Measurements from ENCODE around the gene PPFIA1.

The PPFIA1 gene

GRCh38 chr11:70270104-70270876 is at the start of gene PPFIA1:
TSS of gene PPFIA1 (plus strand) at chr11:70270690. CDS start at chr11:70272173, 1,483 bp downstream.
- peak; percentile 93 to 97 for DNase-seq (ENCODE audit: low read depth in 2 of 2)

- no peak for DNase-seq (ENCODE audit: low read depth in 2 of 2)
Observed at GRCh38 chr11:70220920-70221319, 49.6 kb upstream of the PPFIA1 start.

- DNase-seq (ENCODE audit: low read depth in 2 of 2) = no peak
Observed at GRCh38 chr11:70225681-70226177, 44.8 kb upstream of the PPFIA1 start.

GRCh38 chr11:70226183-70226582 is 44.3 kb upstream of the PPFIA1 start:
- DNase-seq (ENCODE audit: low read depth in 2 of 2) = no peak

- DNase-seq (ENCODE audit: low read depth in 2 of 2) = no peak
Observed at GRCh38 chr11:70226967-70227366, 43.5 kb upstream of the PPFIA1 start.

- DNase-seq (ENCODE audit: low read depth in 2 of 2) = no peak
Observed at GRCh38 chr11:70229737-70230136, 40.8 kb upstream of the PPFIA1 start.

GRCh38 chr11:70230151-70230839 is 40.2 kb upstream of the PPFIA1 start:
- no peak for DNase-seq (ENCODE audit: low read depth in 2 of 2)

- DNase-seq (ENCODE audit: low read depth in 2 of 2) = no peak
Observed at GRCh38 chr11:70230840-70231710, 39.4 kb upstream of the PPFIA1 start.

- DNase-seq (ENCODE audit: low read depth in 2 of 2) = no peak
Observed at GRCh38 chr11:70233034-70233433, 37.5 kb upstream of the PPFIA1 start.

- no peak for DNase-seq (ENCODE audit: low read depth in 2 of 2)
Observed at GRCh38 chr11:70233511-70233934, 37.0 kb upstream of the PPFIA1 start.

GRCh38 chr11:70233962-70234361 is 36.5 kb upstream of the PPFIA1 start:
- no peak for DNase-seq (ENCODE audit: low read depth in 2 of 2)

- no peak for DNase-seq (ENCODE audit: low read depth in 2 of 2)
Observed at GRCh38 chr11:70240337-70240736, 30.2 kb upstream of the PPFIA1 start.

- DNase-seq (ENCODE audit: low read depth in 2 of 2) = no peak
Observed at GRCh38 chr11:70241709-70242108, 28.8 kb upstream of the PPFIA1 start.

- DNase-seq (ENCODE audit: low read depth in 2 of 2) = no peak
Observed at GRCh38 chr11:70242885-70243284, 27.6 kb upstream of the PPFIA1 start.

GRCh38 chr11:70243912-70244652 is 26.4 kb upstream of the PPFIA1 start:
- DNase-seq (ENCODE audit: low read depth in 2 of 2) = no peak

GRCh38 chr11:70244698-70245097 is 25.8 kb upstream of the PPFIA1 start:
- DNase-seq (ENCODE audit: low read depth in 2 of 2) = no peak

- DNase-seq (ENCODE audit: low read depth in 2 of 2) = no peak
Observed at GRCh38 chr11:70246196-70246595, 24.3 kb upstream of the PPFIA1 start.

- DNase-seq (ENCODE audit: low read depth in 2 of 2) = no peak
Observed at GRCh38 chr11:70247042-70247709, 23.3 kb upstream of the PPFIA1 start.

GRCh38 chr11:70247710-70248072 is 22.8 kb upstream of the PPFIA1 start:
- no peak for DNase-seq (ENCODE audit: low read depth in 2 of 2)

- no peak for DNase-seq (ENCODE audit: low read depth in 2 of 2)
Observed at GRCh38 chr11:70250876-70251658, 19.4 kb upstream of the PPFIA1 start.
